Fibroblast of skin of left biceps (primary cell): ENCODE data around the gene SGCD.

Experiments
- DNase-seq, 2 experiments: peaks; one replicate each; pipeline ENCODE4 v3.0.0-alpha.2; 2013; ENCODE audit warnings: low read depth in 2 of 2

SGCD gene

DNA sequence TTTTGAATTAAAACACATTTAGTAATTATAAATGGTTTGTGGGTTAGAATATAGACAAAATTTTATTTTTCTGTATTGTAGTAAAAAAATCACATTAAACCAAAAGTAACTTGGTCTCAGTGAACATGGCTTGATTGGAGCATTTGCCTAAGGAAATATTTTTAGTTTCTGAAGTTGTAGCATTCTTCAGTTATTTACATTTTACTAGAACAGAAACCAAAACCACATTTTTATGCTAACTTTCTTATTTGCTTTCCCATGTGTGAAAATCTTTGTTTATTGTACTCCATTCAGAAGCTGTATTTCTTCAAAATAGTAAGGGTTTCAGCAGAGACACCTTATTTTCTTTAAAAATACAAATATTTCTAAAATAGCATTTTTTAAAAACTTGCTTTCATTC lies 129.9 kb downstream of the SGCD start:
- DNase-seq: no peak

DNA sequence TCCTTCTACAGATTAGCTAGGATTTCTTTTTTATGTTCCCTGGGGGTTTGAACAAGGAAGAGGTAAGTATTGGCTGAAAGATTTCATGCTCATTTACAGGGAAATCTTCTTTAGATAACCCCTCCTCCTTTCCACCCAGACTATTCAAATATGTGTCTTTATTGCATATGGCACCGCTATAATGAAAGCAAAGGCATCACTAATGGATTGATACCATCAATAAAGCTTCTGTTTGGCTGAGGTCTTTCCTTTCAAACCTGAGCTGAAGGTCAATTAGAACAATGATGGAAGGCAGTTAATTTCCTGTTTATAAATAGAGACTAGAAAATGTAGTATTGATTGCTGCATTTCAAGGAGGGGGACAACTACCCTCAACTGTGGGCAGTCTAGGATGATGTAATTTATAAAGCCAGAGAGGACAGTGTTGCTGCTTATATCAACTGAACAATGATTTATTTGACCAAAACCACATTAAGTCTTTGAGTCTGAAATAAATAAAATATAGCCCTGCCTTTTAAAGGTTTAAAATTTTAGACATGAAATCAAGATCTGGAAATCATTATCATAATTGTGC lies 132.9 kb downstream of the SGCD start:
- no peak for DNase-seq

DNA sequence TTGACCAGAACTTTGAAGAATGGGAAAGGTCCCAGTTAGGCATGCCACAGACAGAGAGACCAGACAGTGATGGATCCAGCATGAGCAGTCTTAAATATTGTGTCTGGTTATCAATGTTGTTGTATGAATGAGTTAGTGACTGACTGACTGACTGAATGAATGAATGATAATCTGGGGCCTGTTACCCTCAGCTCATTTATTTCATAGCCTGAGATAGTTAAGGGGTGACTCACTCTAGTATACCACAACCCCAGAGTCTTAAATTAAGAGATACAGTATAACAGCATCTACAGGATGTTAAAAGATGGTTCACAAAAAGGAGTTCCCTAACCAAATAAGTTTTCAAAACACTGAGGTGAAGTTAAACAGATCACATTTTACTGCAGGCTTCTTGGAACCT lies 133.5 kb downstream of the SGCD start:
- DNase-seq: peak; percentile 10 to 25

DNA sequence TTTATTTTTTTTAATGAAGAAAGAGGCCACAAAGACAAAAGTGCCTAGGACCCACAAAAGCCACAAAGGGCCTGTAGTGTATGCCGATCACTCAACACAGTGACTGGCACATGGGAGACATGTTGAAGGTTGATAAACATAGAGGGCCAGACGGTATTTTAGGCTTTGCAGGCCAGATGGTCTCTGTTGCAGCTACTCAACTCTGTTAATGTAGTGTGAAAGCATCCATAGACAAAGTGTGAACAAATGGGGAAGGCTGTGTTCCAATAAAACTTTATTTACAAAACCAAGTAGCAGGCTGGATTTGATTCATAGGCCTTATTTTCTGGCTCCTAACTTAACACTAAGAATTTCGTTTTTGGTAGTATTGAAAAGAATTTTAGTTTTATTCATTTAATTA lies 139.9 kb downstream of the SGCD start:
- no peak for DNase-seq

DNA sequence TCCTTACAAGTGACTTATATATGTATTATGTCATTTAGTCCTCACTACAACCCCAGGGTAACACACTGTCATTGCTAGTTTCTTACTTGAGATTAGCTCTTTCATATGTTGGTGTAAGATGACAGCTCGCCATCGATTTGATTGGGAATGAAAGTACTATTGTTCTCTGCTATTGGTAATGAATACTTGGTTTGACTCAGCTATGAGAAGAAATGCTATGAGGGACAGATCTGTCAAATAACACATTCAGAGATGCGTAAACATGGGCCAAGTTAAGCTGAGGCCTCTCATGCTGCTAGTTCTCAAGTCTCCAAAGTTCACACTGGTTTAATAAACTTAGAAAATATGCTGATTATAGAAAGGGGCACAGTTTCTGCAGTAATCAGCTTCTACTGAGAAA lies 142.7 kb downstream of the SGCD start:
- DNase-seq: no peak

DNA sequence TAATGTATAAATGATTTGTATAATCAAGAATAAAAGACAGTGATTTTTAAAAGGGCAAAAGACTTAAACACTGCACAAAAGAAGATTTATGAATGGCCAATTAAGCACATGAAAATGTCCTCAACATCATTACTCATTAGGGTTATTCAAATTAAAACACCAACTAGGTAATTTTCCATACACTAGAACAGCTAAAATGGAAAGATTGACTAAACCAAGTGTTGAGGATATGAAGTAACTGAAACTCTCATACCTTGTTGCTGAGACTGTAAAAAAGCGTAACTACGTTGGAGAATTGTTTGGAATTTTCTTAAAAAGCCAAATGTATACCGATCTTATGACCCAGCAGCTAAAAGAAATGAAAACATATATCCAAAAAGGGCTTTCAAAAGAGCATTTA lies 144.9 kb downstream of the SGCD start:
- no peak for DNase-seq

DNA sequence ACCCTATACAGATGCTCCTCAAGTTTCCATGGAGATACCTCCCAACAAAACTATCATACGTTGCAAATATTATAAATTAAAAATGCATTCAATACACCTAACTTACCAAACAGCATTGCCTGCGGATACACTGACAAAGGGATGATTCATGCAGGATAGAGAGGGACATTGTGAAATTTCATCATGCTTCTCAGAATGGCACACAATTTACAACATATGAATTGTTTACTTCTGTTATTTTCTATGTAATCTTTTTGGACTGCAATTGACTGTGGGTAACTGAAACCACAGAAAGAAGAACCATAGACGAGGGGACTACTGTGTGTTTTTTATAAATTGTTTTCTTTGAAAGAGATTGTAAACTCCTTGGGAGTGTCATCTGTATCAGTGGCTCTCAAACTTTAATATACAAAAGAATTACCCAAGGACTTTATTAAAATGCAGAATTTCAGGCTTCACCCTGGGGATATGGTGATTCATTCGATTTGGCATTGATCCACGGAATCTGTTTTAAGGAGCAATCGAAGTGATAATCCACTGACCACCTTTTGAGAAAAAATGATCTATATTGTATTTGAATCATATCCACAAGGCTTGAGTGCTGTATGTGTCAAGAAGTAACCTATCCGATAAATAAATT lies 146.4 kb downstream of the SGCD start:
- no peak for DNase-seq

DNA sequence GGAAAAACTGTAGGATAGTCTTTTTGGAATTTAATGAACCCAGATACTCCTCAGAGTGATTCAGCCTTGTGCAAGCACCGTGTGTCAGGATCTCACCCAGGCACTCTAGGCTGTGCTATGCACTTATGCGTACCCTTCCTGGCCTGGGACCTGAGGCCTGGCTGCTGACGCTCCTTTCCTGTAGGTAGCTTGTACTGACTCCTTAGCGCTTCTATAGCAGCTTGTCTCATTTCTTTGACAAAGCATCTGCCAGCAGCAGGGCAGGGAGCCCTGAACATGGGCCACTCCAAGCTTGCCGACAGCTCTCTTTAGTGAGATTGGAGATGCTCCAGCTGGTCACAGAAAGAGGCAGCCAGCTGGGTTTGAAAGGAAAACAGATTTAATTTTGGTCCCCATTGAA lies 147.3 kb downstream of the SGCD start:
- no peak for DNase-seq

DNA sequence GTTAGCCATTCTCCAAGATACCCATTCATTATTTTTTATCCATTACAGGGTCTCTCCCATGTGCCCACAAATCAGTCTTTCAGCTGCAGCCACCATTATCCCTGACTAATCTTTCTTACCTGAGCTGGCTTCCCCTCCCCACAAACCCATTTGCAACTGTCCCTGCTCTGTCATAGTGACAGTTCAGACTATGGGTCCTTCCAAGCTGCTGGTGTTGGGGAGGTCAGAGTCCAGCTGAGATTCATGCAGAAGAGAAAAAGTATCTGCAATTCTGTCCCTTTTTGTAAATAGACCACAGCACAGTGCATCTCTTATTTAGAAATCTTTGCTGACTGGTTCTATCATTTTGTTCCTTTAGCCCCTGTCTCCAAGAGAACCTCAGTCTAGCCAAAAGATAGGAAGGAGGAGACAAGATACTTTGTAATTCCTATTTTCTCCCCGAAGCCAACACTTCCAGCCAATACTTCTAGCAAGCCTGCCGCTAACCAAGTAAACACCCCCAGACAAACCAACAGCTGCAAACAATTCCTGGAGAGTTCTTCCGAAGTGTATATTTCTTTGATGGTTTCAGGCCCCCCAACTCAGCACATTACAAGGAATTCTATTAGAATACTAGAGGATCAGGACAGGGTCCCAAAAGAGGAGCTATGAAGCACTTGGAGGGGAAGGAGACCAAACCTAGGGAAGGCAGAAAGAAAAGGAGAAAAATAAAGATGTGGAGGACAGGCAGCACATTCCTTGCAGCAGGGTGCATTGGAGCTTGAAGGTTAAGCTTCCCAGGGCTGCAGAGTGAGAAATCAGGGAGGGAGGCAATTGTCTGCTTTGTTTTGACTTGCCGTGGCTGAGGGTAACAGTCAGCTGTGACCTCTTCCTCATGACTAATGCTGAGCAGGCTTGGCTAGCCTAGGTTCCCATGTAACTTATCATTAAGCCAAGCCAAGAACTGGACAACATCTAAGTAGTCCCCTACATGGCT lies 148.5 kb downstream of the SGCD start:
- peak in 1 of 2 experiments; percentile 32 for DNase-seq

DNA sequence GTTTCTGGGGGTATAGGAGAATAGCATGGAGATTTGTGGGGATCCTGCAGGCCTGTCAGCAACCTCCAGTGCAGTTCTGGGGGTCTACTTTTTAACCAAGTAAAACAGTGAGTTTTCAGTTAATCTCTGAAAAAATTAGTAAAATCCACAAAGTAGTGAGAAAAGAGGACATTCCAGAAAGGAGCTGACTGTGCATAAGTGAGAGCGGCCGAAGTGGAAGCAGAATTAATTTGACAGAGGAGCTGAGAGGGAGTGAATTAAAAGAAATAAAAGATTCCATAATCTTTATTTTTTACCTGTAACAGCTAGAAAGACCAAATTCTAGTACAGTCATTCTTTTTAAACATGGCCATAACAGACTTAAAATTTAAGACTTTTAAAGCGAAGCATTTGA lies 149.2 kb downstream of the SGCD start:
- no peak for DNase-seq

DNA sequence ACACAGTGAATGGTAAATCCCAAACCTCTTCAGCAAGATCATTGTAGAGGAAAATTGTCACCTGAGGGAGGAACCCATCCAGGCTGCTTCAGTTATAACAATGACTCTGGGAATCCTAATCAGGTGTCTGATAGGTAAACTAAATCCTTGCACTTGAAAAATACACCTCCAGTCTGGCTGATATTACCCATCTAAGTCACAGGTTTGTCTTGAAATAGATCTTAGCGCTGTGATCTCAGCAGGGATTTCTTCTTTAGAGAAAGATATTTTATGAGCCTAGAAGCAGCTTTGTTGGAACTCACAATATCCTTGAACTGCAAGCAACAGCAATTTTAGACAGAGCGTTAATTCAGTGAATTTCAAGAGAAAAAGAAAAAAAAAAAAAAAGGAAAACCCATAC lies 149.7 kb downstream of the SGCD start:
- DNase-seq: no peak

DNA sequence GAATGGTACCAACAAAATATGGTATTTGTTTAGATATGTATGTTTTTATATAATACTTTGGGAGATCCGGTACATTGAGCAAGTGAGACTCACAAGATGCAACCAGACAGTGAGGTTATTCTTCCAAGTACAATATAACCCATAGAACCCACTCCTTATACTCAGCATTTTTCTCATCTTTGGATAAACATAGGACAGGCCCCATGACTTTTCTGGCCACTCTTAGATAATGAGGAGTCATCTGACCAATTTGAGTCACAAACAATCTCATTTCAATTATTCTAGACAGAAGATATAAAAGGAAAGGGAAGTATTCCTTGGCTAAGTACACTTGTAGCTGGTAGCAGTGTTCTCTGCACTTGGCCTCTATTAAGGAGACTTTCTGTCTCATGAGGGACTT lies 150.2 kb downstream of the SGCD start:
- DNase-seq: no peak

DNA sequence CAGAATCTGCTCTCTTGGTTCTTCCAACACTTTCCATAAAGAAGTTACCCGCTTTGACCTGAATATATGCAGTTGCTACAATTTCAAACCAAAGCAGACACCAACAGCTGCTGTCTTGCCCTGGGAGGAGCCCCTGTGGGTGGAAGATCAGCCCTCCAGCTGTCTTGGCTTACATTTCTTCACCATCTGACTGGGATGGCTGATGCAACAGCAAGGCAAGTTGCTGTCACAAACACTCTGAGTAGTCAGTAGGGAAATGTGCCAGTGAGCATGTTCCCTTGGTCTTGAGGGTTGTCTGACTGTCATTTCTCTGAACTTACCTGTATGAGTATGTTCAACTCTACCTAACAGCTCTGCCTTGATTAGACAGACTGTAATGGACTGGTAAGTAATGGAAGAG lies 152.9 kb downstream of the SGCD start:
- DNase-seq: peak; percentile 70 to 72

DNA sequence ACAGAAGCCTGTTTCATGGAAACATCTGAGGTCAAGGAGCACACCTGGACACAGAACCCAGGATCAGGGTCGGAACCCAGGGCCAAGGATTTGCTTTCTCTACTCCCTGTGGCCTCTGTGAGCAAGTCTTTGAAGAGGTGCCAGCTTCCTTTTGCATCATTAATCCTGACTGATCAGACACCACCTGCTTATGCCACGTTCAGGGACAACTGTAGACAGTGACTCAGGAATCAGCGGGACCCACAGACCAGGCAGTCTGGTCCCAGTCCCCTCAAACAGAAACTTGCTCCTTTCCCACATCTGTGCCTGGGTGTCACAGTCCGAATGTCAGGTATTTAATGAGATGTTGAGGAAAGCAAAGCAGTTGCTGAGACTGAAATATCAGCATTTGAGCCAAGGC lies 154.8 kb downstream of the SGCD start:
- DNase-seq: no peak

DNA sequence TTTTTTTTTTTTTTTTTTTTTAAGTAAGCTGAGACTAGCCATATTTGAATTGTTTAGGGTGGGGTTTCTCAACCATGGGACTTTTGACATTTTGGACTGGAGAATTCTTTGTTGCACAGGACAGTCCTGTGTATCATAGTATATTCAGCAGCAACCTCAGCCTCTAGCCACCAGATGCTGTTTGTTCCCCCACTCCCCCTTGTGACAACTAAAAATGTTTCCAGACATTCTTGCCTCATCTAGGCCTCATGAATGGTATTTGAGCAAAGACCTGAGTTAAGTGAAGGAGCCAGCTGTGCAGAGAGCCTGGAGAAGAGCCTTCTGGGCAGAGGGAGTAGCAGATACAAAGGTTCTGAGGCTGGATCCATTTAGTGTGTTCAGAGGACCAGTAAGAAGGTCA lies 155.9 kb downstream of the SGCD start:
- DNase-seq: no peak

DNA sequence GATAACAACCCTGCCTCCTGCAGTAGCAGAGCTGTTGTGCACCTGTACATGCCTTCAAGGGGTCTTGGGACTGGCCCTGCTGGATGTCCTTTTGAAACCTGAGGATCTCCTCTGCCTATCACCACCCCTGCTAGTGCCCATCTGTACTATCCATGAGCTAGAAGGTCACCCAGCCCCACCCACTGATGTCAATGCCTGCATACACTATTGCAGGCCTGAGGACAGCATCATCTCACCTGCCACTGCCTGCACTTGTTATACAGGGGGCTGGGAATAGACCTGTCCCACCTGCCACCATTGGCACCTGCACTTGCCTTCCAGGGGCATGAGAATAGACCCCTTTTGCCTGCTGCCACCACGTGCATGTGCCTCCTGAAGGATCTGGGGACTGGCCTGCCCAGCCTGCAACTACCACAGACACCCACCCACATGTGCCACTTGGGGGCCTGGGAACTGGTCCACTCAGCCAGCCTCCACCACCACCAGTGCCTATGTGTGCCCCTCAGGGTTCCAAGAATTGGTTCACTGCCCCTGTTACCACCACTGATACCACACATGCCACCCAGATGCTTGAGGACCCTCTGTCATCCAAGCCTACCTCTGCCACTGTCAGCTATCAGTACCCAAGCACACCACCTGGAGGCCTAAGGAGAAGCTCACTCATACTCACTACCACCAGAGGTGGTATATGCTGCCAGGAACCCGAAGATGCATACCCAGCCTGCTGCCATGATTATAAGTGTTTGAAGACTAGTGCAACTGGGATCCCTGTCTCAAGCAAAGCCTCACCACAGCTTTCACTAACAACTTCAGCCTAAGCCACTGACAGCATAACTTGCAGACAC lies 159.7 kb downstream of the SGCD start:
- DNase-seq: no peak

DNA sequence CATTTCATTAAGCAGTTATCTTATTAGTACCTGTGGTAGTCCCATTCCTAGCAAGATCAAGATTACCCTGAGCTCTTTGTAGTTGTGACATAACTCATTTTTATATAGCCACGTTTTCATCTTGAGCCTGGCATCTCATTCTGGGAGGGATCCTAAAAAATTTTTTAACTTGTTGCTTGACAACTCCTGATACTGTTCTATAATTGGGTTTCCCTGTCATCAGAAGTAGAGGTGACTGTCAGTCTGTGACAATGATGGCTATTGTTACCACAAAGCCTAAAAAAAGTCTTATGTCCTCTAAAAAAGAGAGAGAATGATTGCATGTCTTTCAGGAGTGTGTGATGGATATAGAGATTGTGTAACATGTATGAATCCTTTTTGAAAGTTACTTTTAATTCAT lies 164.8 kb downstream of the SGCD start:
- no peak for DNase-seq

DNA sequence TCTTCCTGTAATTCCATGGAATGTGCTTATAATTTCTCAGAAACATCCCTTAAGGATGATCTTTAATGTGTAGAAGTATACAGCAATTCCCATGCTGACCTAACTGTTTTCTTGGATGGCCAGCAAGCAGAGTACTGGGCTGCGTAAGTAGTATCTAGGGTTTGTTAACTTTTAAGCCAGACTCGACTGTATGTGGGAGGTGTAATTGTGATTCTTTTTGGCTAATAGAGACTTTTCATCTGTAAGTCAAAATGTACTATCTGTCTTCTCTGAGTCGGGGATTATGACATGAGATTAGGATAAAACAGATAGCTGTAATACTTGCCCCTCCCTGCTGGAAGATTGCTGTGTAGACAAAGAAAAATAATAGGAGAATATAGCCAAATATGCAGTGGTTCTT lies 169.3 kb downstream of the SGCD start:
- DNase-seq: no peak

DNA sequence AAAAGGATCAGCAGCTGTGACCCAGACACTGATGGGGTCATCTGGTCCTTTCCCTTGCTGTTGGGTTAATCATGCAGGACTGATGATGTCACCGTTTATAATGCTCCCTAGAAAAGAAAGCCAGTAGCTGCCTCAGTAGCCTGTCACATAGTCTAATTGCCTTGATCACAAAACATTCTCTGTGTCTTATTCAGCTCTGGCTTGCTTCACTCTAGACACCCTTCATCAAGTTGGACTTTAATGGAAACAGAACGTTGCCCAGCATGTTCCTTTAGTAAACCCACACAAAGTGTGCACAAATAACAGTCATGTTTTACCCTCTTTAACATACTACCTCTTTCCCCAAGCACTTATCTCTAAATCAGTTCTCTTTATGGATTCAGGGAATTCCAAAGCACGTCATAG lies 170.8 kb downstream of the SGCD start:
- DNase-seq: no peak

DNA sequence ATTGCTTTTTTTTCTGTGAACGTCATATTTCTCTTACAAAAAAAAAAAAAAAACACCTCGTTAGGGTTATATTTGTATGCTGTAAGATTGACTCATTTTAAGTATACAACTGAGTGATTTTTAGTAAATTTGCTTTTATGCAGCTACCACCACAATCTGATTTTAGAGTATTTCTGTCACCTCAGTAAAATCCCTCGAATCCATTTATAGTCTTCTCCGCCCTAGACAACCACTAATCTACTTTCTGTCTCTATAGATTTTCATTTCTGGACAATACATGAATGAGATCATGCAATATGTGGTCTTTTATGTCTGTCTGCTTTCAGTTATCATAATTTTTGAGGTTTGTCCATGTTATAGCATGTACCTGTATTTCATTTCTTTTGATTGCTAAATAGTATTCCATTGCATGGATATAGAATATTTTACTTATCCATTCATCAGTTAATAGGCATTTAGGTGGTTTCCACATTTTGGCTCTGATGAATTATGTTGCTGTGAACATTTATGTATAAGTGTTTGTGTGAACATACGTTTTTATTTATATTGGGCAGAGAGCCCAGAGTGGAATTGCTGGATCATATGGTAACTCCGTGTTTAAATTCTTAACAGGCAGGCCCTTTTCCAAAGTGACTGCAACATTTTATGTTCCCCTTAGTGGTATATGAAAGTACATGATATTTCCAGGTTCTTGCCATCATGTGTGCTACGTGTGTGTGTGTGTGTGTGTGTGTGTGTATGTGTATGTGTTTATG lies 171.4 kb downstream of the SGCD start:
- peak; percentile 73 to 74 for DNase-seq

DNA sequence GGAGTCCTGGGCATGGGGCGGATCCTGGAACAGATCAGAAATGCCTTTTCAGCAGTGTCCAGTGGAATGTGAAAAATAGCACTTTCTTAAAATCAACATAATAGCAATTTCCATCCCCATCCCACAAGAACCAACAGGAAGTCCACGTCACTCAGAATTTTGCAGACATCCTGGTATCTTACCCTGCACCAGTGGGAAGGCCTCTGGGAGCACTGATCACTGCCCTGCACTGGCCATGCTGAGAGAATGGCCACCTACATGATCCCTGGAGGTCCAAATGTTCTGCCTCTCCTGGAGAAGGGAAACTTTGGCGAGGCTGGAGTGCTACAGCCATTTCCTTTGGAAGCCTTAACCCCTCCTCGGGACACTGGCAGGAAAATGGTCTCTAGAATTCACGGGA lies 173.8 kb downstream of the SGCD start:
- DNase-seq: no peak
